Measurements from ENCODE around the gene UGT1A6. TPM values are rescaled to one million over a fixed set of nuclear protein-coding genes. Genes with fewer than 3 reads are reported as not detected.

Gene UGT1A6
- total RNA-seq, 2 donors from 2014 or later = not detected

- H3K9me3 Mint-ChIP-seq = no peaks in the 10 kb centered on the region
These were observed 119.0 kb downstream of the UGT1A6 start for GRCh38 chr2:233811732-233812131.

DNA sequence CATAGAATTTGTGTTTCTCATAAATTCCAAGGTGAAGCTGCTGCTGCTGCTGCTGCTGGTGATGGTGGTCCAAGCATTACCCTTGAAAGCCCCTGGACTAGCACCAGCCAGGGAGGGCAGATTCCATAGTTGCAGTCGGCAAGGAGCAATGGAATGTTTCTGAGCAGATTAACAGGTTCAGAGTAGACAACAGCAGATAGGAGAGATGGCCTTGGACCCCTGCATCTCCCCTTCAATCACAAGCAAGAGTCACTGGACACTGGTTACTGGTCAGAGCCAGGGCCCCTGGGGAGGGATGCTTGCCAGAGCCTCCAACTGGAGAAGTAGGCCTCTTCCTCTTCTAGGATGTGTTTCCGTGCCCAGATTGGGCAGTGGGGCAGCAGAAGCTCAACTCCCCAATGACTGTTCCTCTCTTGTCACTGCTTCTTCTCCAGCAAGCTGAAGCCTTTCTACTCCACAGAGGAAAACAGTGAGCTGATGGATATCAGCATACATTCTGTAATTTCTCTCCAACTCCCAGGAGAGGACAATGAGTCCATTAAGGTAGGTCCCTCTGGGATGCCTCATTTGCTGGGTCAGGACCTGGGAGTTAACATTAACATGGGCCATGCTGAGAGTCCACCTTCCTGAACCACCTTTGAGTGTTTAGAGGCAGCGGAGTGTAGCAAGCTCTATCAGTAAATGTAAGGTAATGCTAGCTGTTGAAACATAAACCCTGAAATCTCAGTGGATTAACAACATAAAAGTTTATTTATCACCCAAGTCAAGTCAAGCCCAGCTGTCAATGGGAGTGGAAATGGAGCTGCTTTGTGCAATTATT, 120.8 kb downstream of the UGT1A6 start:
- Mint-ChIP-seq H3K36me3 (ENCODE audit: low read depth) (no peaks in the 10 kb centered on the region), H3K27ac (no peak overlapping the region), H3K9me3 (no peaks in the 10 kb centered on the region), H3K4me1 (no peaks in the 10 kb centered on the region), H3K4me3 (no peak overlapping the region), H3K27me3 (ENCODE audit: insufficient read depth) (peaks cover 8% of the 10 kb centered on the region)
- Histone ChIP-seq H3K27ac (ENCODE audit: low read depth, low read length) (no peak overlapping the region), H3K4me1 (ENCODE audit: control insufficient read depth, insufficient read depth, low read length) (no peaks in the 10 kb centered on the region), H3K4me3 (ENCODE audit: low read length) (no peak overlapping the region), H3K9me3 (ENCODE audit: control insufficient read depth, low read length) (no peaks in the 10 kb centered on the region), H3K36me3 (ENCODE audit: control insufficient read depth, insufficient read depth, low read length) (no peaks in the 10 kb centered on the region), H3K9ac (ENCODE audit: extremely low read depth, low read length, poor library complexity, severe bottlenecking) (no peak overlapping the region), H3K27me3 (ENCODE audit: control insufficient read depth, insufficient read depth, low read length, poor library complexity, severe bottlenecking) (no peaks in the 10 kb centered on the region)
- WGBS, 2 experiments (ENCODE audit: insufficient coverage in 1 of 2, insufficient read length in 1 of 2) = 92 to 100% methylated on average over 3 of the region's 3 CpGs
- peak; percentile 13 for DNase-seq
- TF ChIP-seq CTCF (conservative IDR thresholded peaks at IDR 0.05) = no peak

More at GRCh38 chr2:233811732-233812131, 119.0 kb downstream of the UGT1A6 start:
- Histone ChIP-seq H3K36me3 (ENCODE audit: control insufficient read depth, insufficient read depth, low read length) (no peaks in the 10 kb centered on the region), H3K27me3 (ENCODE audit: control insufficient read depth, insufficient read depth, low read length, poor library complexity, severe bottlenecking) (no peaks in the 10 kb centered on the region), H3K4me3 (ENCODE audit: low read length) (no peak overlapping the region), H3K4me1 (ENCODE audit: control insufficient read depth, insufficient read depth, low read length) (no peaks in the 10 kb centered on the region), H3K27ac (ENCODE audit: low read depth, low read length) (no peak overlapping the region), H3K9me3 (ENCODE audit: control insufficient read depth, low read length) (no peaks in the 10 kb centered on the region), H3K9ac (ENCODE audit: extremely low read depth, low read length, poor library complexity, severe bottlenecking) (no peak overlapping the region)
- Mint-ChIP-seq H3K27me3 (ENCODE audit: insufficient read depth) (peaks cover 8% of the 10 kb centered on the region), H3K36me3 (ENCODE audit: low read depth) (no peaks in the 10 kb centered on the region), H3K27ac (no peak overlapping the region), H3K4me1 (no peaks in the 10 kb centered on the region), H3K4me3 (no peak overlapping the region)
- peak; percentile 2 for DNase-seq
- no peak for TF ChIP-seq CTCF (conservative IDR thresholded peaks at IDR 0.05)
- WGBS, 2 experiments (ENCODE audit: insufficient coverage in 1 of 2, insufficient read length in 1 of 2) = 94% methylated on average over 3 to 8 of the region's 8 CpGs

- Histone ChIP-seq H3K9ac (ENCODE audit: extremely low read depth, low read length, poor library complexity, severe bottlenecking) (no peak overlapping the region), H3K27me3 (ENCODE audit: control insufficient read depth, insufficient read depth, low read length, poor library complexity, severe bottlenecking) (no peaks in the 10 kb centered on the region), H3K27ac (ENCODE audit: low read depth, low read length) (no peak overlapping the region), H3K36me3 (ENCODE audit: control insufficient read depth, insufficient read depth, low read length) (no peaks in the 10 kb centered on the region), H3K4me3 (ENCODE audit: low read length) (no peak overlapping the region), H3K4me1 (ENCODE audit: control insufficient read depth, insufficient read depth, low read length) (no peaks in the 10 kb centered on the region), H3K9me3 (ENCODE audit: control insufficient read depth, low read length) (no peaks in the 10 kb centered on the region)
- H3K27ac Mint-ChIP-seq = no peak overlapping the region
- WGBS, 2 experiments (ENCODE audit: insufficient coverage in 1 of 2, insufficient read length in 1 of 2) = 86% methylated on average over 2 of the region's 2 CpGs; no CpG with 5 or more reads in 1 of the 2 experiments
- no peaks in the 10 kb centered on the region for H3K4me1 Mint-ChIP-seq
- no peaks in the 10 kb centered on the region for H3K36me3 Mint-ChIP-seq (ENCODE audit: low read depth)
- no peaks in the 10 kb centered on the region for H3K9me3 Mint-ChIP-seq
- peak; percentile 15 for TF ChIP-seq CTCF (conservative IDR thresholded peaks at IDR 0.05)
- peak; percentile 57 for DNase-seq
- no peak overlapping the region for H3K4me3 Mint-ChIP-seq
- peaks cover 8% of the 10 kb centered on the region for H3K27me3 Mint-ChIP-seq (ENCODE audit: insufficient read depth)
These were observed 121.6 kb downstream of the UGT1A6 start for GRCh38 chr2:233814056-233814835.
